Lower leg skin (tissue), 3 donors: ENCODE measurements around the gene AFAP1L1.

Experiments
- POLR2A ChIP-seq, 2 donors: fragments of 450-650 bp; IDR thresholded peaks; one replicate each; pipeline ENCODE4 v1.6.1; 2016 to 2017; ENCODE audit warnings: antibody characterized with exemption in 2 of 2, mild to moderate bottlenecking in 1 of 2, moderate library complexity in 1 of 2
- TF ChIP-seq, protein P1 (sequence below), 3 donors: fragments of 450-650 bp; IDR thresholded peaks; one replicate each; pipeline ENCODE4 v1.5.1; 2016; ENCODE audit warnings: antibody characterized with exemption in 3 of 3, mild to moderate bottlenecking in 3 of 3, moderate library complexity in 2 of 3

- TF ChIP-seq, protein P1, sequence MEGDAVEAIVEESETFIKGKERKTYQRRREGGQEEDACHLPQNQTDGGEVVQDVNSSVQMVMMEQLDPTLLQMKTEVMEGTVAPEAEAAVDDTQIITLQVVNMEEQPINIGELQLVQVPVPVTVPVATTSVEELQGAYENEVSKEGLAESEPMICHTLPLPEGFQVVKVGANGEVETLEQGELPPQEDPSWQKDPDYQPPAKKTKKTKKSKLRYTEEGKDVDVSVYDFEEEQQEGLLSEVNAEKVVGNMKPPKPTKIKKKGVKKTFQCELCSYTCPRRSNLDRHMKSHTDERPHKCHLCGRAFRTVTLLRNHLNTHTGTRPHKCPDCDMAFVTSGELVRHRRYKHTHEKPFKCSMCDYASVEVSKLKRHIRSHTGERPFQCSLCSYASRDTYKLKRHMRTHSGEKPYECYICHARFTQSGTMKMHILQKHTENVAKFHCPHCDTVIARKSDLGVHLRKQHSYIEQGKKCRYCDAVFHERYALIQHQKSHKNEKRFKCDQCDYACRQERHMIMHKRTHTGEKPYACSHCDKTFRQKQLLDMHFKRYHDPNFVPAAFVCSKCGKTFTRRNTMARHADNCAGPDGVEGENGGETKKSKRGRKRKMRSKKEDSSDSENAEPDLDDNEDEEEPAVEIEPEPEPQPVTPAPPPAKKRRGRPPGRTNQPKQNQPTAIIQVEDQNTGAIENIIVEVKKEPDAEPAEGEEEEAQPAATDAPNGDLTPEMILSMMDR (IDR thresholded peaks at IDR 0.05), result no peak
- TF ChIP-seq POLR2A (IDR thresholded peaks at IDR 0.05), result no peak
These were observed 100.6 kb downstream of the AFAP1L1 start for GRCh38 chr5:149372076-149372795.
